NCI-H82 (cell line): ENCODE measurements around the gene KIF2A.

Experiments used
- DNase-seq: peaks from one replicate; lab custom pipeline; 2025; lab: John Stamatoyannopoulos, UW

The KIF2A gene

GRCh38 chr5:62385131-62385530, 79.1 kb downstream of the KIF2A start:
- DNase-seq = no peak

GRCh38 chr5:62385816-62386400, 79.9 kb downstream of the KIF2A start:
- no peak for DNase-seq

GRCh38 chr5:62386824-62387223, 80.8 kb downstream of the KIF2A start:
- DNase-seq = no peak

GRCh38 chr5:62395210-62395950, 89.4 kb downstream of the KIF2A start:
- no peak for DNase-seq

GRCh38 chr5:62403411-62404250, 97.6 kb downstream of the KIF2A start, which contains the start of gene DIMT1:
Gene DIMT1, minus strand, starts transcription at chr5:62403905. Its CDS starts 133 bp downstream, at chr5:62403772.
- peak; percentile 98 for DNase-seq

- DNase-seq = peak; percentile 99
Observed at GRCh38 chr5:62412549-62413329, 106.7 kb downstream of the KIF2A start, which contains the start of gene IPO11. Gene IPO11, plus strand, starts transcription at chr5:62412763. Its CDS starts 24,517 bp downstream, at chr5:62437280.

GRCh38 chr5:62413711-62414110, 107.7 kb downstream of the KIF2A start:
- DNase-seq = no peak

GRCh38 chr5:62418462-62419076, 112.6 kb downstream of the KIF2A start:
- no peak for DNase-seq

- no peak for DNase-seq
Observed at GRCh38 chr5:62419609-62420008, 113.6 kb downstream of the KIF2A start.

- no peak for DNase-seq
Observed at GRCh38 chr5:62421414-62421813, 115.4 kb downstream of the KIF2A start.

- DNase-seq = no peak
Observed at GRCh38 chr5:62424763-62425162, 118.8 kb downstream of the KIF2A start.

GRCh38 chr5:62431735-62432620, 126.0 kb downstream of the KIF2A start:
- no peak for DNase-seq

GRCh38 chr5:62432621-62433064, 126.6 kb downstream of the KIF2A start:
- no peak for DNase-seq
